Measurements from ENCODE around the gene EXD3.

EXD3 gene

GRCh38 chr9:137435381-137435891 is 12.5 kb upstream of the EXD3 start:
- TF ChIP-seq CTCF (conservative IDR thresholded peaks at IDR 0.05) = no peak

DNA sequence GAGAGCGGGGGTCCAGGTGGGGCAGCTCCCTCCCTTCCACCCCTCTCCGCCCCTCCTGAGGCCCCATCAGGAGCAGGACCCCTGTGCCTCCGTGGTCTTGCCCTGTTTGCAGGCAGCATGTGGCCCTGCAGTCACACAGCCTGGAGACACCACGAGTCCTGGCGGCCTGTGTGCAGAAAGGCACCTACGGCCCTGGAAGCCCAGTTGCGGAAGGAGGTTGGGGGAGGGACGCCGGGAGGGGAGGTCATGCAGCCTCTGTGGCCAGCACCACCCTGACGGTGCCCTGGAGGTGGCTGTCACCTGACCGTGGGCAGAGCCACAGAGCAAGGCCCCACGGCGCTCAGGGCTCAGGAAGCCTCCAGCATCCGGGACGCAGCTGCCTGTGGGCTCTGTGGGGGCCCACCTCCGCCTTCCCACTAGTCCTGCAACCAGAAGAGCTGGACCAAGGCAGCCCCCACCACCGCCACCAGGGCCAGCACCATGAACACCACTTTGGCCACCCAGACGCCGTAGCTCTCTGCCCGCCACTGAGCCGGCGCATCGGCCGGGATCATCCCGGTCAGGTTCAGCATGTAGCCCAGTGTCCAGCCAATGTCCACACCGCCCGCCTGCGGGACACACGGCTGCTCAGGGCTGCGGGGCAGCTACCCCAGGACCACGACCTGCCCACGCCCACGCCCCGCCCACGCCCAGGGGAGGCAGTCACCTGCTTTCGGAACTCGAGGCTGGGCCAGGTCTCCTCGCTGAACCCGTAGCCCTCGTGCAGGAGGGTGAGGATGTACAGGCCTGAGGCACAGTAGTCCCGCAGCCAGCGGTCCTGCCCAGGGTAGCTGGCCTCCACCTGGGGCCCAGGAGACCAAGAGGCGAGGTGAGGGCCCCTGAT is 11.8 kb upstream of the EXD3 start:
- no peak overlapping the region for H3K27ac ChIP-seq
- no peak for TF ChIP-seq CTCF (conservative IDR thresholded peaks at IDR 0.05)

More at GRCh38 chr9:137435381-137435891, 12.5 kb upstream of the EXD3 start:
- H3K27ac ChIP-seq = no peak overlapping the region

- TF ChIP-seq CTCF (conservative IDR thresholded peaks at IDR 0.05) = no peak
- no peak overlapping the region for H3K27ac ChIP-seq
Measured at GRCh38 chr9:137433916-137434431, 11.0 kb upstream of the EXD3 start.

GRCh38 chr9:137433349-137433915 is 10.5 kb upstream of the EXD3 start:
- TF ChIP-seq CTCF (conservative IDR thresholded peaks at IDR 0.05) = no peak
- no peak overlapping the region for H3K27ac ChIP-seq

- no peak for TF ChIP-seq CTCF (conservative IDR thresholded peaks at IDR 0.05)
- no peak overlapping the region for H3K27ac ChIP-seq
Measured at GRCh38 chr9:137432687-137433348, 9.9 kb upstream of the EXD3 start.

DNA sequence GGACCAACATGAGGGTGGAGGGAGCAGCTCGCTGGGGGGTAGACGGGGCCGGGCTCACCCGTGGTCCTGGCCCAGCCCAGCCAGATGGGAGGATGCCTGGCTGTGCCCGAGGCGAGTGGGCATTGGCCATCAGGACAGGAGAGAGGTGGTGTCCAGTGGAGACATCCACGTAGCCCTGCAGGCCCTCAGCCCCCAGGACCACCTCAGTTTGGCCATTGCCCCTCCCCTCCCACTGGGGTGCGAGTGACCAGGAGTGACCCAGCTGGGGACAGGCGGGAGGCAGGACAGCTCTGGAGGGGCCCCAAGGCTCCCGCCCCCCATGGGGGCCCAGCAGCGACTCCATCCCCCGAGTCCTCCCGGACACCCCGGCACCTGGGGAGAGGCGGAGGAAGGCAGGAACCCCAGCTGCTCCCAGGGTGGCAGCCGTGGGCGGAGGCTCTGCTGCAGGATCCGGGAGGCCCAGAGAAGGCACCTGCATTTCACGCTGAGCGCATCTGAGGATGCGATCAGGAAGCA is 8.5 kb upstream of the EXD3 start:
- TF ChIP-seq CTCF (conservative IDR thresholded peaks at IDR 0.05) = no peak
- H3K27ac ChIP-seq = no peak overlapping the region

All from VCaP (cell line).